HG02943 (cell line): ENCODE results near the gene OR7C2.

Experiments used
- ATAC-seq: cut with Tn5 transposase; IDR thresholded peaks from one replicate; pipeline ENCODE4 v1.9.1; 2021; ENCODE audit warnings: mild to moderate bottlenecking, low read depth, moderate library complexity; ENCODE audit not compliant: unreplicated experiment

OR7C2 gene

GRCh38 chr19:14978161-14978776 is 37.0 kb downstream of the OR7C2 start:
- ATAC-seq = no peak

- ATAC-seq = no peak
Observed at GRCh38 chr19:14979476-14980255, 38.4 kb downstream of the OR7C2 start, which contains the start of gene SLC1A6. Gene SLC1A6 (minus strand): TSS chr19:14979864. CDS start chr19:14972910, 6,954 bp downstream.

GRCh38 chr19:14985133-14985532 is 43.8 kb downstream of the OR7C2 start:
- ATAC-seq = no peak
